Measurements from ENCODE around the gene BSPRY. TPM values are rescaled to one million over a fixed set of nuclear protein-coding genes. Genes with fewer than 3 reads are reported as not detected.

Gene BSPRY
- total and polyA plus RNA-seq, 4 donors = 8.8 to 12.7 (median 11.0) TPM

DNA sequence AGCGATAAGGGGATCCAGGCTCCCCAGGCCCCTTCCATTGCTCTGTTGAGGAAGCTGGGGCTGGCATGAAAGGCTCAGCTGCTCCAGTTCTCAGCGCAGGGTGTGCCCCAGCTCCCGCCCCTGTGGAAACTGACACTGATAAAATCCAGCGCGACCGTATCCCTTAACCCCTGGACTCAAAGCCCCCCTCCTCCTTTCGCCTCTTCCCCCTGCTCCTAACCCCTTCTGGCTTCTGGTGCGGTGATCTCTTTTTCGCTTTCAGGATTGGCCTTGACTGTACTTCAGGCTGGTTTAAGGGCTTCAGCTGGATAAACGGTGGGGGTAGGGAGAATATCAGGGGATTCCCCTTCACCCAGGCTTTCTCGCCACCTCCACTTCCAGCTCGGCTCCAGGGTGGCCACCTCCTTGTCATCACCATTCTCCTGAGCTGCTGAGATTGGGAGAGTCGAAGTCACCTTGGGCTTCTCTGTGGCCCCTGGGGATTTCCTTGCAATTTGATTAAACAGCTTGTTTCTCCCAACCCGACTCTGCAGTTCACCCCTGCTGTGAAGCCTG, 843 bp downstream of the BSPRY start:
- H3K27me3 ChIP-seq (ENCODE audit: control insufficient read depth in 3 of 3, insufficient read depth in 3 of 3, low read length in 2 of 3) = peaks cover 0 to 41% (median 35%) of the 10 kb centered on the region in 3 donors
- 7 to 9% methylated on average over 14 of the region's 14 CpGs for WGBS, 2 donors
- H3K4me3 ChIP-seq = no peak overlapping the region
- DNase-seq (no peak), ATAC-seq (ENCODE audit: insufficient read depth, low FRiP score) (peak; percentile 34)
- H3K9me3 ChIP-seq (ENCODE audit: control insufficient read depth in 4 of 4, insufficient read depth in 3 of 4, low read length in 3 of 4) = no peaks in the 10 kb centered on the region
- H3K27ac ChIP-seq (ENCODE audit: low read depth in 1 of 2, low read length in 1 of 2) = no peak overlapping the region
- TF ChIP-seq, protein P1, sequence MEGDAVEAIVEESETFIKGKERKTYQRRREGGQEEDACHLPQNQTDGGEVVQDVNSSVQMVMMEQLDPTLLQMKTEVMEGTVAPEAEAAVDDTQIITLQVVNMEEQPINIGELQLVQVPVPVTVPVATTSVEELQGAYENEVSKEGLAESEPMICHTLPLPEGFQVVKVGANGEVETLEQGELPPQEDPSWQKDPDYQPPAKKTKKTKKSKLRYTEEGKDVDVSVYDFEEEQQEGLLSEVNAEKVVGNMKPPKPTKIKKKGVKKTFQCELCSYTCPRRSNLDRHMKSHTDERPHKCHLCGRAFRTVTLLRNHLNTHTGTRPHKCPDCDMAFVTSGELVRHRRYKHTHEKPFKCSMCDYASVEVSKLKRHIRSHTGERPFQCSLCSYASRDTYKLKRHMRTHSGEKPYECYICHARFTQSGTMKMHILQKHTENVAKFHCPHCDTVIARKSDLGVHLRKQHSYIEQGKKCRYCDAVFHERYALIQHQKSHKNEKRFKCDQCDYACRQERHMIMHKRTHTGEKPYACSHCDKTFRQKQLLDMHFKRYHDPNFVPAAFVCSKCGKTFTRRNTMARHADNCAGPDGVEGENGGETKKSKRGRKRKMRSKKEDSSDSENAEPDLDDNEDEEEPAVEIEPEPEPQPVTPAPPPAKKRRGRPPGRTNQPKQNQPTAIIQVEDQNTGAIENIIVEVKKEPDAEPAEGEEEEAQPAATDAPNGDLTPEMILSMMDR (IDR thresholded peaks at IDR 0.05; ENCODE audit: control extremely low read depth, extremely low read depth) = no peak
- no peak overlapping the region for H3K9ac ChIP-seq (ENCODE audit: insufficient read depth in 1 of 2, low read length in 2 of 2)
- H3K4me1 ChIP-seq (ENCODE audit: control insufficient read depth in 5 of 5, insufficient read depth in 5 of 5, low read length in 5 of 5) = peaks cover 0 to 6% (median 2%) of the 10 kb centered on the region in 5 donors
- no peaks in the 10 kb centered on the region for H3K36me3 ChIP-seq (ENCODE audit: control insufficient read depth in 4 of 4, insufficient read depth in 4 of 4, low read length in 4 of 4)

DNA sequence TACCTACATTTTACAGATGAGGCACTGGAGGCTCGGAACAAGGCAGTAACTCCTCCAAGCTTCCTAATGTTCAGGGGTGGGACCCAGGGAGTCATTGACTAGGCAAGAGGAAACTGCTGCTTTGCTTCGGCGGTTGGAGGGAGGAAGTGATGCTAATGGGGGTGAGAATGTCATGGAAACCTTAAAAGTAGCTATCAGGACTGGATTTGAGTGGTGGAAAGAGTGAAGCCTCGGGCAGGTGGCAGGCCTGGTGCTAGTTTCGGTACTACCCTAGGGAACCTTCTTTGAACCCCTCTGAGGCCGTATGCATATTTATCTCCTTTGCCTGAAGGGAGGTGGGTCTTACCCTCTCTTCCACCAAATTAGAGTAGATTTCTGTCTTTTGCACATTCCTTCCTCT, 1.6 kb downstream of the BSPRY start:
- Histone ChIP-seq H3K27ac (ENCODE audit: low read depth in 1 of 2, low read length in 1 of 2) (no peak overlapping the region), H3K27me3 (ENCODE audit: control insufficient read depth in 3 of 3, insufficient read depth in 3 of 3, low read length in 2 of 3) (peaks cover 0 to 41% (median 35%) of the 10 kb centered on the region in 3 donors), H3K4me1 (ENCODE audit: control insufficient read depth in 5 of 5, insufficient read depth in 5 of 5, low read length in 5 of 5) (peaks cover 0 to 6% (median 2%) of the 10 kb centered on the region in 5 donors), H3K36me3 (ENCODE audit: control insufficient read depth in 4 of 4, insufficient read depth in 4 of 4, low read length in 4 of 4) (no peaks in the 10 kb centered on the region), H3K9me3 (ENCODE audit: control insufficient read depth in 4 of 4, insufficient read depth in 3 of 4, low read length in 3 of 4) (no peaks in the 10 kb centered on the region), H3K4me3 (no peak overlapping the region), H3K9ac (ENCODE audit: insufficient read depth in 1 of 2, low read length in 2 of 2) (no peak overlapping the region)
- 17 to 49% methylated on average over 6 of the region's 6 CpGs for WGBS, 2 donors
- TF ChIP-seq, protein P1 (IDR thresholded peaks at IDR 0.05; ENCODE audit: control extremely low read depth, extremely low read depth) = no peak
- DNase-seq (no peak), ATAC-seq (ENCODE audit: insufficient read depth, low FRiP score) (no peak)

DNA sequence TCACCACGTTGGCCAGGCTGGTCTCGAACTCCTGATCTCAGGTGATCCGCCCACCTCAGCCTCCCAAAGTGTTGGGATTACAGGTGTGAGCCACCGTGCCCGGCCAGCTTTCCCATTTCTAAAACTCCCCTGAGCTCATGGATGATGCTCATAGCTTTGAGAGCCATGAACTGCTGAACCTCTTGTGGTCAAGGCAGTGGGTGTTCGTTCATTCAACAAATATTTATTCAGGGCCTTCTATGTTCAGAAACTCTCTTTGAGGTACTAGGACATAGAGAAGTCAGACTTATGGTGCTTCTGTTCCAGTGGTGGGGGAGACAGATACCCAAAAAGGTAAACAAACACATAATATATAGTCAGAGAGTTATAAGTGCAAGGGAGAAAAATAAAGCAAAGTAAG, 2.7 kb downstream of the BSPRY start:
- ATAC-seq (ENCODE audit: insufficient read depth, low FRiP score) (no peak), DNase-seq (no peak)
- WGBS, 2 donors = 76 to 83% methylated on average over 6 of the region's 6 CpGs
- H3K36me3 ChIP-seq (ENCODE audit: control insufficient read depth in 4 of 4, insufficient read depth in 4 of 4, low read length in 4 of 4) = no peaks in the 10 kb centered on the region
- H3K9me3 ChIP-seq (ENCODE audit: control insufficient read depth in 4 of 4, insufficient read depth in 3 of 4, low read length in 3 of 4) = no peaks in the 10 kb centered on the region
- H3K4me3 ChIP-seq = no peak overlapping the region
- no peak overlapping the region for H3K9ac ChIP-seq (ENCODE audit: insufficient read depth in 1 of 2, low read length in 2 of 2)
- H3K4me1 ChIP-seq (ENCODE audit: control insufficient read depth in 5 of 5, insufficient read depth in 5 of 5, low read length in 5 of 5) = peaks cover 0 to 6% (median 2%) of the 10 kb centered on the region in 5 donors
- no peak overlapping the region for H3K27ac ChIP-seq (ENCODE audit: low read depth in 1 of 2, low read length in 1 of 2)
- H3K27me3 ChIP-seq (ENCODE audit: control insufficient read depth in 3 of 3, insufficient read depth in 3 of 3, low read length in 2 of 3) = peaks cover 0 to 44% (median 37%) of the 10 kb centered on the region in 3 donors
- TF ChIP-seq, protein P1 (IDR thresholded peaks at IDR 0.05; ENCODE audit: control extremely low read depth, extremely low read depth) = no peak

DNA sequence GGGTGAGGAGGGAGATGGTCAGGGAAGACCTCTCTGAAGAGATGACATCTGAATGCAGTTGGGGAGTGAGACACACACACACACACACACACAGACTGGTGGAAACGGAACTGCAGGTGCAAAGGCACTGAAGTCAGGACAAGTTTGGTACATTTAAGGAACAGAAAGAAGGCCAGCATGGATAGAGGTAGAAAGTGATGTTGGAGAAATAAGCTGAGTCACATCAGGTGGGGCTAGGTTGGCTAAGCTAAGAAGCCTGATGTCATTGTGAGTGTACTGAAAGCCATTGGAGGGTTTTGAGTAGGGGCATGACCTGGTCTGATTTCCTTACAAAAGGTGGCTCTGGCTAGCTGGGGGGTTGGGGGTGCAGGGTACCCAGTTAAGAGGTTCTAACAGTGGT, 3.1 kb downstream of the BSPRY start:
- TF ChIP-seq, protein P1 (IDR thresholded peaks at IDR 0.05; ENCODE audit: control extremely low read depth, extremely low read depth) = no peak
- H3K9me3 ChIP-seq (ENCODE audit: control insufficient read depth in 4 of 4, insufficient read depth in 3 of 4, low read length in 3 of 4) = no peaks in the 10 kb centered on the region
- peaks cover 0 to 44% (median 37%) of the 10 kb centered on the region in 3 donors for H3K27me3 ChIP-seq (ENCODE audit: control insufficient read depth in 3 of 3, insufficient read depth in 3 of 3, low read length in 2 of 3)
- no peak overlapping the region for H3K27ac ChIP-seq (ENCODE audit: low read depth in 1 of 2, low read length in 1 of 2)
- no peak overlapping the region for H3K4me3 ChIP-seq
- DNase-seq = no peak
- ATAC-seq (ENCODE audit: insufficient read depth, low FRiP score) = no peak
- H3K36me3 ChIP-seq (ENCODE audit: control insufficient read depth in 4 of 4, insufficient read depth in 4 of 4, low read length in 4 of 4) = no peaks in the 10 kb centered on the region
- H3K9ac ChIP-seq (ENCODE audit: insufficient read depth in 1 of 2, low read length in 2 of 2) = no peak overlapping the region
- H3K4me1 ChIP-seq (ENCODE audit: control insufficient read depth in 5 of 5, insufficient read depth in 5 of 5, low read length in 5 of 5) = peaks cover 0 to 6% (median 2%) of the 10 kb centered on the region in 5 donors
- WGBS, 2 donors = 58 to 77% methylated on average over 1 of the region's 1 CpG
